Measurements from ENCODE around the gene FNBP1.

DNA sequence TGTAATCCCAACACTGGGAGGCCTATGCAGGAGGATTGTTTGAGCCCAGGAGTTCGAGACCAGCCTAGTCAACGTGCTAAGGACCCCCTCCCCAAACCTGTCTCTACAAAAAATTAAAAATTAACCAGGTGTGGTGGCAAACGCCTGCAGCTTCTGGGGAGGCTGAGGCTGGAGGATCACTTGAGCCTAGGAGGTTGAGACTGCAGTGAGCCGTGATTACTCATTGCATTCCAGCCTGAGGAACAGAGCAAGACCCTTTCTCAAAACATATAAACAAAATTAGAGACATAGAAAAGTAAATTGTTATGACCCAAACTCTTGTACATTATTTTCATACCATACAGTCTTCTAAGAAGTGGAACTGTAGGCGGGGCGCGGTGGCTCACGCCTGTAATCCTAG, 11.8 kb upstream of the FNBP1 start:
- TF ChIP-seq, protein P1, sequence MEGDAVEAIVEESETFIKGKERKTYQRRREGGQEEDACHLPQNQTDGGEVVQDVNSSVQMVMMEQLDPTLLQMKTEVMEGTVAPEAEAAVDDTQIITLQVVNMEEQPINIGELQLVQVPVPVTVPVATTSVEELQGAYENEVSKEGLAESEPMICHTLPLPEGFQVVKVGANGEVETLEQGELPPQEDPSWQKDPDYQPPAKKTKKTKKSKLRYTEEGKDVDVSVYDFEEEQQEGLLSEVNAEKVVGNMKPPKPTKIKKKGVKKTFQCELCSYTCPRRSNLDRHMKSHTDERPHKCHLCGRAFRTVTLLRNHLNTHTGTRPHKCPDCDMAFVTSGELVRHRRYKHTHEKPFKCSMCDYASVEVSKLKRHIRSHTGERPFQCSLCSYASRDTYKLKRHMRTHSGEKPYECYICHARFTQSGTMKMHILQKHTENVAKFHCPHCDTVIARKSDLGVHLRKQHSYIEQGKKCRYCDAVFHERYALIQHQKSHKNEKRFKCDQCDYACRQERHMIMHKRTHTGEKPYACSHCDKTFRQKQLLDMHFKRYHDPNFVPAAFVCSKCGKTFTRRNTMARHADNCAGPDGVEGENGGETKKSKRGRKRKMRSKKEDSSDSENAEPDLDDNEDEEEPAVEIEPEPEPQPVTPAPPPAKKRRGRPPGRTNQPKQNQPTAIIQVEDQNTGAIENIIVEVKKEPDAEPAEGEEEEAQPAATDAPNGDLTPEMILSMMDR (IDR thresholded peaks at IDR 0.05; ENCODE audit: poor library complexity), result no peak
- no peak for TF ChIP-seq EZH2 (IDR thresholded peaks at IDR 0.05; ENCODE audit: borderline replicate concordance)
- no peak for TF ChIP-seq EZH2phosphoT487 (IDR thresholded peaks at IDR 0.05; ENCODE audit: low read depth, severe bottlenecking, unreplicated experiment)

Data from hepatocyte (in vitro differentiated cells).